Tibial artery (tissue), 4 donors: ENCODE measurements around the gene HIF1A.

Experiments
- DNase-seq, 2 donors: peaks; one replicate each; pipeline ENCODE4 v3.0.0-alpha.2; 2019
- H3K27ac ChIP-seq, 2 donors: fragments of 200-600 bp; sonication (generic) in 1 of 2; 1 replicate in 1 of 2; 2 replicates in 1 of 2; pipeline ENCODE4 v1.5.1; 2018 to 2019; ENCODE audit warnings: mild to moderate bottlenecking in 1 of 2
- H3K27me3 ChIP-seq, 2 donors: fragments of 200-600 bp; sonication (generic) in 1 of 2; one replicate each; pipeline versions ENCODE4 v1.5.1 to v1.6.0; 2016 to 2019
- H3K36me3 ChIP-seq, 3 donors: fragments of 200-600 bp; sonication (generic) in 2 of 3; one replicate each; pipeline ENCODE4 v1.5.1; 2016 to 2019; ENCODE audit warnings: mild to moderate bottlenecking in 2 of 3
- H3K4me1 ChIP-seq, 4 donors: fragments of 200-600 bp; sonication (generic) in 2 of 4; 1 replicate in 3 of 4; 2 replicates in 1 of 4; pipeline ENCODE4 v1.5.1; 2016 to 2019
- H3K4me3 ChIP-seq, 2 donors: fragments of 200-600 bp; sonication (generic) in 1 of 2; 1 replicate in 1 of 2; 2 replicates in 1 of 2; pipeline ENCODE4 v1.5.1; 2018 to 2019; ENCODE audit warnings: mild to moderate bottlenecking in 2 of 2
- H3K9me3 ChIP-seq, 3 donors: fragments of 200-600 bp; sonication (generic) in 1 of 3; one replicate each; pipeline ENCODE4 v1.5.1; 2016 to 2019
- CTCF ChIP-seq, 2 experiments: fragments of 200-600 bp in 1 of 2; fragments of 450-650 bp in 1 of 2; IDR thresholded peaks; one replicate each; pipeline ENCODE4 v1.5.1; 2017 to 2019; ENCODE audit warnings: antibody characterized with exemption in 2 of 2, mild to moderate bottlenecking in 1 of 2, moderate library complexity in 1 of 2
- intact Hi-C: fragments of 100-400 bp; cut with DNase I; formaldehyde crosslinking; loops from one replicate; pipeline ENCODE4 v1.15.0; 2023; ENCODE audit warnings: low total_unique reads

HIF1A gene

GRCh38 chr14:61675291-61675690 is 20.0 kb upstream of the HIF1A start:
- Histone ChIP-seq H3K27ac (no peak overlapping the region), H3K27me3 (no peaks in the 10 kb centered on the region), H3K36me3 (no peaks in the 10 kb centered on the region), H3K4me1 (no peaks in the 10 kb centered on the region), H3K9me3 (no peaks in the 10 kb centered on the region), H3K4me3 (no peak overlapping the region)
- TF ChIP-seq CTCF (IDR thresholded peaks at IDR 0.05): no peak
- intact Hi-C loops: no loop called here
- DNase-seq: no peak

GRCh38 chr14:61677479-61677878 is 17.8 kb upstream of the HIF1A start:
- H3K27ac ChIP-seq: no peak overlapping the region

GRCh38 chr14:61678975-61679374 is 16.3 kb upstream of the HIF1A start:
- Histone ChIP-seq H3K27ac (no peak overlapping the region), H3K9me3 (no peaks in the 10 kb centered on the region), H3K4me3 (no peak overlapping the region), H3K27me3 (no peaks in the 10 kb centered on the region), H3K36me3 (no peaks in the 10 kb centered on the region), H3K4me1 (no peaks in the 10 kb centered on the region)
- no peak for DNase-seq
- TF ChIP-seq CTCF (IDR thresholded peaks at IDR 0.05): no peak
- intact Hi-C loops: no loop called here

More at GRCh38 chr14:61677479-61677878, 17.8 kb upstream of the HIF1A start:
- TF ChIP-seq CTCF (IDR thresholded peaks at IDR 0.05): no peak
- Histone ChIP-seq H3K36me3 (no peaks in the 10 kb centered on the region), H3K9me3 (no peaks in the 10 kb centered on the region), H3K4me1 (no peaks in the 10 kb centered on the region), H3K4me3 (no peak overlapping the region), H3K27me3 (no peaks in the 10 kb centered on the region)
- DNase-seq: no peak
- intact Hi-C loops: no loop called here

GRCh38 chr14:61681413-61681812 is 13.9 kb upstream of the HIF1A start:
- Histone ChIP-seq H3K4me1 (no peaks in the 10 kb centered on the region), H3K27ac (no peak overlapping the region), H3K4me3 (no peak overlapping the region), H3K9me3 (no peaks in the 10 kb centered on the region), H3K36me3 (no peaks in the 10 kb centered on the region), H3K27me3 (no peaks in the 10 kb centered on the region)
- TF ChIP-seq CTCF (IDR thresholded peaks at IDR 0.05): no peak
- no peak for DNase-seq
- intact Hi-C loops: no loop called here

DNA sequence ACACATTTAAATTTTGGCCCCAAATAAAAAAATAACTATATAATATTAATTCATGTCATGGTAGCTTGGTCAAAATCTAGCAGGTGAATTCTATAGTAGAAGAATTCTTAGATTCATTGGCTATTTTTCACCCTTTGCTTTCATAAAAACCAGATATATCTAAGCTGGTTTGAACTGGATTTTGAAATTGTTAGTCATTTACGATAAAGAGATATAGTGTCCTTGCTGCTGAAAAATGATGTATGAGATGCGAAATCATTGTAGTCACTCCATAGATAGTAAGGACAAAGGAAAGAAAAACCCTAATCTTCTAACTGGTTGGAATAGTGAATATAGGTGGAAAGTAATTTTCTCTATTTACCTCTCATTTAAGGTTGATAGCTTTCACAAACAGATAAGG is 12.2 kb upstream of the HIF1A start:
- no peaks in the 10 kb centered on the region for H3K9me3 ChIP-seq
- H3K4me1 ChIP-seq: no peaks in the 10 kb centered on the region
- TF ChIP-seq CTCF (IDR thresholded peaks at IDR 0.05): no peak
- H3K4me3 ChIP-seq: no peak overlapping the region
- H3K27me3 ChIP-seq: no peaks in the 10 kb centered on the region
- no peak for DNase-seq
- no peak overlapping the region for H3K27ac ChIP-seq
- intact Hi-C loops: no loop called here
- no peaks in the 10 kb centered on the region for H3K36me3 ChIP-seq

DNA sequence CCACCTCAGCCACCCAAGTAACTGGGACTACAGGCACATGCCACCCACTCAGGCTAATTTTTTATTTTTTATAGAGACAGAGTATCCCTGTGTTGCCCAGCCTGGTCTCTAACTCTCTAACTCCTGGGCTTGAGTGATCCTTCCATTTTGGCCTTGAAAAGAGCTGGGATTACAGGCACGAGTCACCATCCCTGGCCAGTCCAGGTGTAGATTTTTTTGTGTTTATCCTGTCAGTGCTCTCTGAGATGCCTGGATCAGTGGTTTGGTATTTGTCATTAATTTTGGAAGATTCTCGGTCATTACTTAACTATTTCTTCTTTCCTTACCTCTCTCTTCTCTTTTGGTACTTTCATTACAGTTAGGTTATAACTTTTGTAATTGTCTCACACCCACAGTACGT is 5.3 kb upstream of the HIF1A start:
- intact Hi-C loops: loop anchor here (10.0 kb wide), 1 partner anchor 105 kb away; no protein-coding TSS in a partner anchor

More for the DNA sequence above, 5.3 kb upstream of the HIF1A start:
- Histone ChIP-seq H3K27ac (no peak overlapping the region), H3K4me3 (no peak overlapping the region), H3K4me1 (peaks cover 0 to 15% (median 0%) of the 10 kb centered on the region in 4 donors), H3K27me3 (no peaks in the 10 kb centered on the region), H3K36me3 (no peaks in the 10 kb centered on the region), H3K9me3 (no peaks in the 10 kb centered on the region)
- no peak for DNase-seq
- TF ChIP-seq CTCF (IDR thresholded peaks at IDR 0.05): no peak
